Measurements from ENCODE around the gene SEMG1.

The SEMG1 gene, protein sequence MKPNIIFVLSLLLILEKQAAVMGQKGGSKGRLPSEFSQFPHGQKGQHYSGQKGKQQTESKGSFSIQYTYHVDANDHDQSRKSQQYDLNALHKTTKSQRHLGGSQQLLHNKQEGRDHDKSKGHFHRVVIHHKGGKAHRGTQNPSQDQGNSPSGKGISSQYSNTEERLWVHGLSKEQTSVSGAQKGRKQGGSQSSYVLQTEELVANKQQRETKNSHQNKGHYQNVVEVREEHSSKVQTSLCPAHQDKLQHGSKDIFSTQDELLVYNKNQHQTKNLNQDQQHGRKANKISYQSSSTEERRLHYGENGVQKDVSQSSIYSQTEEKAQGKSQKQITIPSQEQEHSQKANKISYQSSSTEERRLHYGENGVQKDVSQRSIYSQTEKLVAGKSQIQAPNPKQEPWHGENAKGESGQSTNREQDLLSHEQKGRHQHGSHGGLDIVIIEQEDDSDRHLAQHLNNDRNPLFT

DNA sequence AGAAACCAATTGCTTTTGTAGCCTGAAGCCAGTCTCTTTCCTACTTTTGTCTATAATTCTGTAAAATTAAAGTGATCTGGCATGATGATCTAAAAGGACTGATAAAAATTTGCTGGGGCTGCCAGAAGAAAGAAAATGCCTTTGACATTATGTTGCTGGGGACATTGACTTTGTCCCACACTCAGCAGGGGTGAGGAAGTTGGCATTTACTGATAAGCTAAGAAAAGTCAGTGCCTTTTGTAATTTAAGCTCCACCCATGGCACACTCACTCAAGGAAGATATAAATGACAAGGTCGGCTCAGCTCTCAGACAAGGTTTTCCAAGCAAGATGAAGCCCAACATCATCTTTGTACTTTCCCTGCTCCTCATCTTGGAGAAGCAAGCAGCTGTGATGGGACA is at the start of gene SEMG1:
TSS of gene SEMG1 (plus strand) at position 309 of the 400 bp plus-strand sequence. CDS start at position 330, 21 bp downstream.
- no peak for DNase-seq

DNA sequence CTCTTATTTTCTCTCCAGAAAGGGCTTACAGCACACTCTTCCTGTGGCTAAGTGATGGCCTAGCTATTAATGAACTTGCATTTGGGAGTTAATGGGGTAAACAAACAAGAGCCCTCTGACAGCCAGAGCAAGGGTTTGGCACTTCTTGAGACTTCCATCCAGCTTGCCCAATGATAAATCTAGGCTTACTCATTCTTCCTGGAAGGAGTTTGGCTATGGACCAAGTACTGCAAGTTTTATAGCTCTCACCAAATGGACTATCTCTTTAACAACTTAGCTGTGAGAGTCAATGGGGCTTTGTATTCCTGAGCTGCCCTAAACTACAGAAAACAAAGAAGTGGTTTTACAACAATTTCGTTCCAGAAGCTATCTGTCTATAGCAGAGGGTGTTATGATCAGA is 48.9 kb upstream of the SEMG1 start:
- no peak for DNase-seq

DNA sequence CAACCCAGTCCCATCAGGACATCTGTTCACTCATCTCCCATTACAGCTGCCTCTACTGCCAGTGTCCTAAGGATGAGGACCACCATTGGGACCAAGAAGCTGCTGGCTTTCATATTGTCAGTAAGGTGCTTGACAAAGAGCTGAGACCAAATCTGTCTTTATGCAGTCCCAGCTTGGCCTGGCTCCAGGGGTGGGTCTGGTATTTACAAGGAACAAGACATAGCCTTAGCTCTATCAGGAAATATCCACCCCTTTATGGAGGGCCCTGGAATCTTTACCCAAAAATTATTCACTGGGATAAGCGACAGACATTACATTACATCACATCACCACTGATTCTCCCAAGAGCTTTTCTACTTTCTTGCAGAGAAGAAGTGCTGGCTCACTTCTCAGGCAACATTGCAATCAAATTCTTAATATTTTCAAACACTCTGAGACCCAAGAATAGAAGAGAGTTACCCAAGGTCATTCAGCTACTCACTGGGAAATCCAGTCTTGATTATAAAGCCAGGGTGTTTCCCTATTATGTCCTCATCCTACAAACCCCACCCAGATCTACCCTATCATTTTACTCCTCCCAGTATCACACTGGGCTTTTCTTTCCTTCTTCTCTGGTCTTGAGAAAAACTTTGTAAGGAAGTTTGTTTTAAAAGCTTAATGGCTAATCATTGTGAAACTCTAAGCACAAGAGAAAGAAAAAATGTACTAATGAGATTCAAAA is 43.6 kb upstream of the SEMG1 start:
- no peak for DNase-seq

DNA sequence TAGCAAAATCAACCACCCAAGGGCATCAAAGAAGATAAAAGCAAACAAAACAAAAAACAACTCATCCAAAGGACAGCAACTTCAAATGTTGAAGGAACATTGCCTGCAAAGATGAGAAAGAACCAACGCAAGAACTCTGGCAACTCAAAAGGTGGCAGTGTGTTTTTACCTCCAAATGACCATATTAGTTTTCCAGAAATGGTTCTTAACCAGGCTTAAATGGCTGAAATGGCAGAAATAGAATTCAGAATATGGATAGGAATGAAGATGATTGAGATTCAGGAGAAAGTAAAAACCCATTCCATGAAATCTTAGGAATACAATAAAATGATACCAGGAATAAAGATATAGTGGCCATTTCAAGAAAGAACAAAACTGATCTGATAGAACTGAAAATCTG is 41.9 kb upstream of the SEMG1 start:
- DNase-seq, result no peak

DNA sequence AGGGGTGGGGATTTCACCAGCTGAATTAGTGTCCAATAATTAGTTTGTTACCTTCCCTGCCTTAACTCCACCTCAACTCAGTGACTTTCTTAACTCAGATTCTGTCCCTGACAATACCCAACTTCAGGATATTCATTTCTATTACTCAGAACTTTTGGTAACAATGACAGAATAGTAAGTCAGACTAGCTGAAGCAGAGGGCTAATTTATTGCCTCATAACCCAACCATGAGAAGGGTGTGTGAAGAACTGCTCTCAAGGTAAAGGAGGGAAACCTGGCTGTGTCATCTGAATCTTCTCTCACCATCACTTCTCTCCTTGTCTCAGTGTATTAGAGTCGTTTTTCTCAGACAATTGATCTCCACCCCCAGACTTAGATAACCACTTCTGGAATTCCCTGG is 33.3 kb upstream of the SEMG1 start:
- no peak for DNase-seq

DNA sequence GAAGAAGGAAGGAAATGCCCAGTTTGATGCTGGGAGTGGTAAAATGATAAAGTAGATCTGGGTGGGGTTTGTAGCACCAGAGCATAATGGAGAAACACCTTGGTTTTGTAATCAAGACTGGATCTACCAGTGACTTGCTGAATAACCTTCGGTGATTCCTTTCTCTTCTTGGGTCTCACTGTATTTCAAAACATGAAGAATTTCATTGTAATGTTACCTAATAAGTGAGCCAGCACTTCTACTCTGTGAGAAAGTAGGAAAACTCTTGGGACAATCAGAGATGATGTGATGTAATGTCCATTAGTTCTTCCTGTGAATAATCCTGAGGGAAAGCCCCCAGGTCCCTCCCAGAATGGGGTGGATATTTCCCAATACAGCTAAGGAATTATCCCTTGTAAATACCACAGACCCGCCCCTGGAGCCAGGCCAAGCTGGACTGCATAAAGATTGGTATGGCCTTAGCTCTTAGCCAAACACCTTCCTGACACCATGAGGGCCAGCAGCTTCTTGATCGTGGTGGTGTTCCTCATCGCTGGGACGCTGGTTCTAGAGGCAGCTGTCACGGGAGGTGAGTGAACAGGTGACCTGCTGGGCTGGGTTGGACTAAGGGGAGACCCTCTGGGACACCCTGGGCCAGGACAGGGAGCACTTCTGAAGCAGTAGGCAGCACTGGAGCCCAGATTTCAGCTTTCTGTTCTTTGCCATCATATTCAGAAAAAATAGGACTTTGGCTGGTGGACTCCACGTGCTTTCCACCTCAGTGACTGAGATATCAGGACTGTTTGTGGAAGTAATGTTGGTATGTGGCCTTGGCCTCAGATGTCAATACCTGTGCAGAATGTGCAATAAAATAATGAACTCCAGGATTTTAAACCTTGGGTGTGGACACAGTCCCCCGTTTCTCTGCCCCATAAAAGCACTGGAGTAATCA is 32.1 kb upstream of the SEMG1 start, which contains the start of gene PI3:
TSS of gene PI3 (plus strand) at position 469 of the 931 bp plus-strand sequence. CDS start at position 490, 21 bp downstream.
- DNase-seq, result no peak

DNA sequence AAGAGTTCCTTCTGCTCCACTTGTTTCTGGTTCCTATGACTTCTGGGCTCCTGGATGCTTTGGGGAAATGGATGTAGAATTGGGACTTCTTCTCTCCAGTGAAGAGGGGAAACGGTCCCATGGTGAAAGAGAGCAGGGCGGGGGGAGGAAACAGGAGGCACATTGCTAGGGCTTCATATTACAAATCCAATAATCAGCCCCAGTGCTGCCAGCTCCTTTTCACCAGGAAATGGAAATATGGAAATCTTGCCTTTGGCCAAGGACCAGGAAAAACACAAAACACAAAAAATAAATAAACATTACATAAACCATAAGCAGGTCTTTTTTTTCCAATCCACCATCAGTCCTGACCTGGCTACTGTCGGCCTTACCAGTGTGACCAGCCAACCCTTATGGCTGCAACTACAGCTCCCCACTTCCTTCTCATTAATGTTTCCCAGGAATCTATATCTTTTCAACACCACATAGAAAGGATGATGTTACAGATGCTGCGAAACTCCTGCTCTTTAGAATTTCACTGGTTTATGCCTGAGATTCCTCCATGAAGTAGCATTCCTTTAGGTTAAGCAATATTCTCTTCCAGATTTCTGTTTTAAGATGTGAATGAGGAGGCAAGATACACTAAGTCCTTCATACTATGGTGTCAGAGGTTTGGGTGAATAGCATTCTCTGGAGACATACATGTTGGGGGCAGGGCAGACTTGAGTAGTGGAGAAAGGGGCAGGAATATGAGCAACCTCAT is 30.1 kb upstream of the SEMG1 start:
- DNase-seq, result no peak

DNA sequence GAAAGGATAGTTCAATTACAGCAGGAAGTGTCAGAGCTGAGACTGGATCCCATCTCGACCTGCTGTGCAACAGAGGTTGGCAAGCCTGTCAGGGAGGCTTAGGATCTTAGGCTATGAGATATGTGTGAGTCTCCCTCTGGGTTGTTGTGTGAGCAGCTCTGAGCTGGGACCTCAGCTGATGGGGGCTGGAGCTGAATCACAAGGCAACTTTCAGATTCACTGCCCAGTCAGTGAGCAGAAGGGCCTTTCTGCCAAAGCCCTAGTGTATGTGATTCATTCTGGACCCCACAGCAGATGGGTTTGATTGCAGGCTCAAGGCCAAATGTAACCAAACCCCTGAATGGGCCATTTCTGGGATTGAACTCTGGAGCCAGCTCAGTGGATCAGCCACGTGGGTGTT is 27.7 kb upstream of the SEMG1 start:
- no peak for DNase-seq

DNA sequence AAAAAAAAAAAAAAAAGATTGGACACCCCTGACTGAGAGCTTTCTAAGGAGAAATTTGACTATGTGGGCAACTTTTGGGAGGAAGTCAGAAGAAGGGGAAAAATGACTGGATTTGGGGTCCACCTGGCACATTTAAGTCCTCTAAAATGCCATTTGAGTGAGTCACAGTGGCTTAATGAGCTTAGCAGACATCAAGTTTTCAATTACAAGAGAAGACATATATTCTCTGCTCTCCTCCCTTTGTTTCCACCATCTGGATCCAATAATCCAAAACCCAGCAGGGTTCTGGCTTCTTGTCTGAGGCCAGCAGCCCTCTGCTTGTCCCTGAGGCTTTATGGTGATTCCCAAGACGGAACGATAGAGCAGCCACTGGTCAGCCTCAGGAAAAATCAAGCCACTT is 25.2 kb upstream of the SEMG1 start:
- no peak for DNase-seq

DNA sequence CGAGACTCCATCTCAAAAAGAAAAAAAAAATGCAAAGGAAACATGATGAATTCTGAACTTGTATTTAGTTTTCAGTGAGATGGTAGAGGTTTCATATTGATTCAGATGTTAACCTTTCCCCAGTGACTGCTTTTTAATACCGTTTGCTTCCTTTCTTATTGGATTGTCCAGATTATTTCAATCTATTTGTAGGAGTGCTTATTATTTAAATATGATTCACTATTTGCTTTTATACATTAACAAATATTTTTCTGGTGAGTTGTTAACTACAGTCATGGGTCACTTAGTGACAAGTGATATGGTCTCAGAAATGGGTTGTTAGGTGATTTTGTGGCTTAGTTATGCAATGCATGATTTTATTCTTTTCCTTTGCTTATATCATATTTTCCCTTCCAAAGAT is 23.7 kb upstream of the SEMG1 start:
- DNase-seq, result no peak

DNA sequence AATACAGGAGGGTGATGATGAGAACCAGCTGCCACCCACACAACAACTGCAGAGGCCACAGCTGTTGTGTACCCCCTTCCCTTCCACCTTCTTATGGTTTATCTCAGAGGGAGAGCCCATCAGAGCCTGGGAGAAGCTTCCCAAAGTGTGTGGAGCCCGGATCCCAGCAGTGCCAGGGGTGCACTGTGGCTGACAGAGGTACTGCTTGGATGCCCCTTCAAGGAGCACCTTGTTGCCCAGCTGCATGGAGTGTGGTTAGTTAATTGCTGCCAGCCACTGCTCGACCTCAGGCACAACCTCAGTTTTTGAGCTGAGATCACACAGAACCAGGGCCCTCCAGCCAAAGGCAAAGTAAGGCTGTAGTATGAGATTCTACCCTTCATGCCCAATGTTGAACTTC is 19.1 kb upstream of the SEMG1 start:
- no peak for DNase-seq

DNA sequence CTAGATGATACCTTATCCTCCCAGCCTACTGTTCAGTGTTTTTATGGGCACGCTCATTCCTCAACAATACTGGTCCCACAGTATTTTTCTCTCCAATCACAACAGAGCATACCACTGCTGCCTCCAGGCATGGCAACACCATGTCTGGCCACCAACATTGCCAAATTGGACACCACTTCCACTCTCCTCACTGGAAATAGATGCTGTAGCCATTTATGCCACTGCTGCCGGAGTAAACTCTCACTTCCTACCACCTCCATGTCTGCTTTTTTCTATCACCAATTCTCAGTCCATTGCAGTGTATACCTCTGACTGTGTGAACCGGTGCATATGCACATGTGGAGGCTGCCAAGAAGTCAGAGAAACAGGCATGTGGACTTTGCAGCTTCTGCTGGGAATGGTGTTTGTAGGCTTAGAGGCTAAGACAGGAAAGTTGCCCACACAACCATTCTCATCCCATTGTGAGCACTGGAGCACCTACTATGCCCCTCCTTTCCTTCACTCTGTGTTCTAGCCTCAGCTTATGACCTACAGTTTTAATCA is 17.7 kb upstream of the SEMG1 start:
- DNase-seq, result no peak

DNA sequence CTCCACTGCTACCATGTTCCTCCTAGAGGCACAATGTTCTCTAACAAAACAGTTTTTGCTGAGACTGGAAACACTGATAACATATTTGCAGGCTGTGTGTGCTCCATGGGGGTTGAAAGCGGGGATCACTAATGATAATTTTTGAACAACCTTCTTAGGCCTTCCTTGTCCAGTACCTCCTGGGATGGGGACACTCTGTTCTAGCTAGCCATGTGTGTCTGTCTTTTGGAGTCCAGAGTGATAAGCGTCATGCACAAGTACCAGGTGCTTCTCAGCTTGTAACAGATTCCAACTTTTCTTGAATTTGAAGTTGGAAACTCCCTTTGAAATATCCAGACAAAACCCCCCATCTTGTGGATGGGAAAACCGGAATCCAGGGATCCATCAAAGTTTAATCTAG is 17.0 kb upstream of the SEMG1 start:
- DNase-seq, result no peak

DNA sequence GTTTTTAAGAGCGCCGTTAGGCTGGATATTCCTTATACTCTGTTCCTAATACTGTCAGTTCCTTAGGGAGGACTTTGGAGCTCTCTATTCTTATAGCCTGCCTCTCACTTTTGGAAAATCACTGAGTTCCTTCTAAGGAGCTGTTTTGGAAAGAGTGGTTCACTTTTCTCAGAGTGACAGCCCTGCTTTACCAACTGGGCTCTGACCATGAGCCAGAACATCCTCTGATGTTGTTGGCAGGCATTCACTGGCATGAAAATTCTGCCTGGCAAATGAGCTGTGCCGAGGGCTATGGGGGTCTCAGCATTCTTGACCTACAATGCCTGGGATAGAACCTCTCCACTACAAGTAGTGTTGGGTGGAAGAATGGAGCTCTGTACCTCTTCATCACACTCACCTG is 14.9 kb upstream of the SEMG1 start:
- DNase-seq, result no peak

DNA sequence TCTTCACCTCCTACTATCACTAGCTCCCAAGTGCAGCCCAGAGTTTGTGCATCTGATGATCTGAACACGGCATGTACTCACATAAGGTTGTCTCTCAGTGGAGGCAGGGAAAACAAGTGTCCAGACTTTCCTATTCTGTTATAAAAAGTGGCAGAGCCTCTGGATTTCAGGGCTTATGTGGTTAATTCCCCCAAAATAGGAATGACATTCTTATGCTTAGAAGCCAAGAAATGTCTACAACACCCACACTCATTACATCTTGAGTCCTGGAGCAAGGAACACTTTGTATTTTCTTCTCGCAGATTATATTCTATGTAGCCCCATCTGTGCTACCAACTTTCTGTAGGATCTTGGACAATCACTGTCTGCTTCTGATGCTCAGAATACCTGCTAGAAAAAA is 13.5 kb upstream of the SEMG1 start:
- DNase-seq, result no peak

DNA sequence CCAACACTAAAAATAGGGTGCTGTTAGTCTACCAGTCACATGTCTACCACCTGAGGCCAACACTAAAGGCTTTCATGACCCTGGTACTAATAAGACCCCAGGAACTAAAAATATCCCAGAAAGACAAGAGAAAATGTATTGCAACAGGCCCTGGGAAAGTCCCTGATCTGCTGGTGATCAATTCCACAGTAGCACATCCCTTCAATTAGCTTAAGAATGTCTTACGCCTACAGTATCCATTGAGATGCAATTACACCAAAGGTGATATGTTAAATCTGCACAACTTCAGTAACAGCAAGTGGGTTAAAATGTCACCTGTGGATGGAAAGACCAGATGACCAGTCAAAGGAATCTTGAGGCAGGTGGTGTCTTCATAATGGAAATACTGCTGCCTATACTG is 3.1 kb downstream of the SEMG1 start:
- no peak for DNase-seq

DNA sequence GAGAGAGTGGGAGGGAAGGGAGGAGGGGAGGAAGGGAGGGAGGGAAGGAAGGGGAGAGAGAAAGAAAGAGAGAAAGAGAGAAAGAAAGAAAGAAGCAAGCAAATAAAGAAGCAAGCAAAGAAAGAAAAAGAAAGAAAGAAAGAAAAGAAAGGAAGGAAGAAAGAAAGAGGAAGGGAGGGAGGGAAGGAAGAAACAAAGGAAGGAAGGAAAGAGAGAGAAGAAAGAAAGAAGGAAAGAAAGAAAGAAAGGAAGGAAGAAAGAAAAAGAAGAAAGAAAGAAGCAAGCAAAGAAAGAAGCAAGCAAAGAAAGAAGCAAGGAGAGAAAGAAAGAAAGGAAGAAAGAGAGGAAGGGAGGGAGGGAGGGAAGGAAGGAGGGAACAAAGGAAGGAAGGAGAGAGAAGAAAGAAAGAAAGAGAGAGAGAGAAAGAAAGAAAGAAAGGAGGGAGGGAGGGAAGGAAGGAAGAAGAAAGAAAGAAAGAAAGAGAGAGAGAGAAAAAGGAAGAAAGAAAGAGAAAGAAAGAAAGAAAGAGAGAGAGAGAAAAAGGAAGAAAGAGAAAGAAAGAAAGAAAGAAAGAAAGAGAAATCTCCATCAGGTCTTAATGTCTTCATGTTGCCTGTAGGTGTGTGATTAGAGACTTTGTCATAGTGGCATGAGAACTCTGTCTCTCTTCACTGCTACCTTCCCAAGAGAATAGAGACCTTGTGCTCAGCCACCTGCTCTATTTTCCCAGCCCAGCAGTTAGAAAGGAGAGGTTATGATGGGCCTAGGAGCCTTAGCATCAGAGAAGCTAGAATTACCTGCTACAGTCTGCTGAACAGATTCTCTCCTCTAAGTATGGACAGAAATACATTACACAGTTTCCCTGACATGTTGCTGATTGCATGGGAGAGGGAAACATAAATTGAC is 5.0 kb downstream of the SEMG1 start:
- no peak for DNase-seq

DNA sequence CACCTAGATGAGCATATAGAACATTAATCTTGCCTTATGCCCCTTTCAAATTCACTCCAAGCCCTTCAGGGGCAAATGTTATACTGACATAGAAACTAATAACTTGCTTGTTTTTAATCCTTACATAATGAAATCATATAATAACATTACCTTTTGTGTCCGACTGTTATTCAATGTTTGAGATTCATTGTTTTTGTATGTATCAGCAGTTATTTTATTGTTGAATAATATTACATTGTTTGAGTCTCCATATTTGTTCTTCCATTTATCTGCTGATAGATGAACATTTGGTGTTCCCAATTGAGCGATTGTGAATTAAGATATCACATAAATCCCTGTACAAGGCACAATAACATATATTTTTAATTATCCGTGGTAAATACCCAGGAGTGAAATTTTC is 6.0 kb downstream of the SEMG1 start:
- DNase-seq, result no peak

DNA sequence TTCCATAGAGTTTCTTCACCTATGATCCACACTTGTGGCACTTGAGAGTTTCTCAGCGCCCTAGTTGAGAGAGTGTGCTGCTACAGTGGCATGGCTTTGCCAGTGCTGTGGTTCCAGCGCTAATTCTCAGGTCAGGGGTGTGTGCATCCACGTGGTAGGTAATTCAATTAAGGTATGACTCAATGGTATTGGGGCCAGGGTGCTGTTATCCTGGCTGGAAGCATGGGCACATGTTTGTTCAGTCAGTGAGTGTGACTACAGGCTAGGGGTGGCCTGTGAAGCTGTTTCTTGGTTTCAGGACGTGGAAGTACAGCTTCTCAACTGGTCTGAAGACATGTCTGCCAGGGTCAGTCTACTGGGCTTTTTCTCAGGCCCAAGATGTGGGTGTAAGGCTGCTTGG is 11.3 kb downstream of the SEMG1 start:
- no peak for DNase-seq

DNA sequence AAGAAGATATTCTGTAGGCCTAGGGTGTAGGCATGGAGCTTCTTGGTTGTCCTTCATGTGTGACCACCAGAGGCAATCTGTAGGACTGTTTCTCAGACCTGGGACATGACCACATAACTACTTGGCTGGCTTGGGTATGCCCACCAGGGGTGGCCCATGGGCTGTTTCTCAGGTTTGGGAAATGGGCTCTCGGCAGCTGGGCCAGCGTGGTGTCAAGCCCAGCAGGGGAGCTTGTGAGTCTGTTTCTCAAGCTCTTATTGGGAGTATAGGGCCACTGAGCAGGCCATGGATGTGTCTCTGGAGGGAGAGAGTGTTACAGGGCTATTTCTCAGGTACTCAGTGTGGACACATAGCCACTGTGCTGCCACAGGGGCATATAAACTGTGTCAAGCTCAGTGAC is 11.8 kb downstream of the SEMG1 start:
- DNase-seq, result no peak

DNA sequence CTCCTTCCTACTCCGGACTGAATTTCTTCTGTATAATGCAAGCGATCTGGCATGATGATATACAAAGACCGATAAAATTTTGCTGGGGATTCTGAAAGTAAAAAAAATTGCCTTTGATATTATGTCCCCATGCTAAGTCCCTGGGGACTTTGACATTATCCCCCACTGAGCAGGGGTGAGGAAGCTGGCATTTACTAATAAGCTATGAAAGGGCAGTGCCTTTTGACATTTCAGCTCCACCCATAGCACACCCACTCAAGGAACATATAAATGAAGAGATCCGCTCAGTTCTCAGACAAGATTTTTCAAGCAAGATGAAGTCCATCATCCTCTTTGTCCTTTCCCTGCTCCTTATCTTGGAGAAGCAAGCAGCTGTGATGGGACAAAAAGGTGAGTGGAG is 14.2 kb downstream of the SEMG1 start, which contains the start of gene SEMG2:
TSS of gene SEMG2 (plus strand) at position 298 of the 400 bp plus-strand sequence. CDS start at position 315, 17 bp downstream.
- no peak for DNase-seq
